Loucy (cell line): ENCODE results near the gene MTG2.

Experiments
- CTCF ChIP-seq: fragments of 200-600 bp; sonication (generic); conservative IDR thresholded peaks from 2 replicates; pipeline ENCODE4 v1.5.1; 2014; ENCODE audit warnings: mild to moderate bottlenecking, antibody characterized with exemption, low read length
- EZH2phosphoT487 ChIP-seq: fragments of 200-600 bp; IDR thresholded peaks from 2 replicates; pipeline ENCODE4 v1.6.1; 2018; ENCODE audit warnings: antibody characterized with exemption, mild to moderate bottlenecking, moderate library complexity, borderline replicate concordance

GRCh38 chr20:62230696-62231095, 47.9 kb downstream of the MTG2 start:
- TF ChIP-seq CTCF (no peak), EZH2phosphoT487 (no peak)
